Stimulated activated CD4-positive, alpha-beta T cell treated with anti-CD3 and anti-CD28 coated beads, Interleukin-1b, Interleukin-23, amount 100 ng/mL, for 48 hours (primary cell): ENCODE data around the gene MEFV.
"Not testable (repeated sequence)": the region's sequence is repeated elsewhere in the genome, so short reads cannot be mapped to it uniquely, and the experiment has no call there.

Experiments
- DNase-seq: peaks from one replicate; pipeline ENCODE4 v3.0.0-alpha.2; 2020

MEFV gene

GRCh38 chr16:3256146-3256865, at the start of gene MEFV:
TSS of gene MEFV (minus strand) at chr16:3256633. CDS start at chr16:3256587, 46 bp downstream.
- no peak for DNase-seq

GRCh38 chr16:3306078-3306477, 49.6 kb upstream of the MEFV start:
- no peak for DNase-seq

- peak; percentile 85 for DNase-seq
These were observed 49.0 kb upstream of the MEFV start, which contains the start of the genes TIGD7 and ZNF75A for GRCh38 chr16:3305109-3306068. TSS of gene TIGD7 (minus strand) at chr16:3305430. CDS start at chr16:3300614, 4,816 bp downstream. TSS of gene ZNF75A (plus strand) at chr16:3305497. CDS start at chr16:3308429, 2,932 bp downstream.

GRCh38 chr16:3304370-3304769, 47.9 kb upstream of the MEFV start:
- no peak for DNase-seq

- DNase-seq = no peak
These were observed 39.4 kb upstream of the MEFV start for GRCh38 chr16:3295783-3296182.

- no peak for DNase-seq
These were observed 38.8 kb upstream of the MEFV start for GRCh38 chr16:3295209-3295608.

- DNase-seq = no peak
These were observed 36.2 kb upstream of the MEFV start for GRCh38 chr16:3292604-3293003.

- DNase-seq = no peak
These were observed 33.7 kb upstream of the MEFV start for GRCh38 chr16:3289998-3290673.

- DNase-seq = no peak
These were observed 28.7 kb upstream of the MEFV start for GRCh38 chr16:3285131-3285530.

- DNase-seq = peak; percentile 4
These were observed 27.4 kb upstream of the MEFV start for GRCh38 chr16:3283543-3284447.

GRCh38 chr16:3282730-3283542, 26.5 kb upstream of the MEFV start, which contains the start of gene ZNF263:
TSS of gene ZNF263 (plus strand) at chr16:3283491. CDS start at chr16:3283819, 328 bp downstream.
- DNase-seq = peak; percentile 94

- DNase-seq = no peak
These were observed 25.8 kb upstream of the MEFV start for GRCh38 chr16:3282103-3282729.

GRCh38 chr16:3281222-3281820, 24.9 kb upstream of the MEFV start:
- no peak for DNase-seq

GRCh38 chr16:3276679-3277078, 20.2 kb upstream of the MEFV start:
- no peak for DNase-seq

- DNase-seq = no peak
These were observed 18.5 kb upstream of the MEFV start for GRCh38 chr16:3274947-3275346.

- DNase-seq = no peak
These were observed 18.1 kb upstream of the MEFV start for GRCh38 chr16:3274490-3274889.

- not testable (repeated sequence) for DNase-seq
These were observed 14.8 kb upstream of the MEFV start for GRCh38 chr16:3271281-3271680.

- not testable (repeated sequence) for DNase-seq
These were observed 14.3 kb upstream of the MEFV start for GRCh38 chr16:3270718-3271117.

GRCh38 chr16:3268294-3268693, 11.9 kb upstream of the MEFV start:
- DNase-seq = no peak
